ENCODE measurements around the gene APOBEC4. TPM values are rescaled to one million over a fixed set of nuclear protein-coding genes. Genes with fewer than 3 reads are reported as not detected.

APOBEC4 gene
- total RNA-seq, 1 donor from 2014 or later = not detected

DNA sequence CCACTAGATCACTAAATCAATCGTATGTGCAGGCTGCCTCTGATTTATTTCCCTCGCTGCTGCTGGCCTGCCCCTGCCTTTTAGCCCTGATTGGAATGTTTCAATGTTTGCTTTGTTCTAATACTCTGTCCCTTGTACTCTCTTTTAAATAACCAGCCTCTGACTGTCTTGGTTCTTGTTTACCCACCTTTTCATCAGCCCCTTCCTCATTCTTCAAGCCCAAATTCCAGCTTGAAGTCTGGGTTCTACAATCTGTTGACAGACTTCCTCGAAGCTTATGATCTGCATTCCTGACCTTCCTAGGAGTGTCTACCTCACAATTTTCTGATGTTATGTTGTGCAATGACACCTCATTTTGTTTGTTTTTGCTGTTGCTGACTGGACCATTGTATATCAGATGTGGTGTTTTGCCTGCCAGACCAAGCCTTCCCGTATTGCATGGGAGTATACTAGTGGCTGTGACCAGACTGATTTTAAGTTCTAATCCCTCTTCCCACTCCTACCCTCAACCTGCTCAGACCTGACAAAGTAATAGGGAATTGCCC, 46.6 kb upstream of the APOBEC4 start:
- no peak overlapping the region for H3K9ac ChIP-seq
- Mint-ChIP-seq H3K27ac (no peak overlapping the region), H3K36me3 (peaks cover 6% of the 10 kb centered on the region), H3K27me3 (ENCODE audit: insufficient read depth, low read depth) (peaks cover 2% of the 10 kb centered on the region), H3K9me3 (no peaks in the 10 kb centered on the region), H3K4me3 (no peak overlapping the region), H3K4me1 (no peaks in the 10 kb centered on the region)
- peaks cover 3% of the 10 kb centered on the region for H3K4me1 ChIP-seq
- H3K4me2 ChIP-seq = no peak overlapping the region
- H3K27me3 ChIP-seq = no peaks in the 10 kb centered on the region
- H4K20me1 ChIP-seq (ENCODE audit: low read depth) = no peaks in the 10 kb centered on the region
- TF ChIP-seq CTCF (IDR thresholded peaks at IDR 0.05) (no peak), EZH2phosphoT487 (IDR thresholded peaks at IDR 0.05) (no peak), EZH2 (IDR thresholded peaks at IDR 0.05) (no peak)
- H3F3A ChIP-seq (ENCODE audit: low read depth) = no peaks in the 10 kb centered on the region
- H3K27ac ChIP-seq = no peak overlapping the region
- DNase-seq (ENCODE audit: low spot score) = peak; percentile 13
- H3K79me2 ChIP-seq (ENCODE audit: low read depth) = no peaks in the 10 kb centered on the region
- no peak overlapping the region for H2AFZ ChIP-seq (replicated peaks)
- H3K9me3 ChIP-seq (ENCODE audit: low read depth) = no peaks in the 10 kb centered on the region
- no peaks in the 10 kb centered on the region for H3K36me3 ChIP-seq
- H3K4me3 ChIP-seq = no peak overlapping the region

DNA sequence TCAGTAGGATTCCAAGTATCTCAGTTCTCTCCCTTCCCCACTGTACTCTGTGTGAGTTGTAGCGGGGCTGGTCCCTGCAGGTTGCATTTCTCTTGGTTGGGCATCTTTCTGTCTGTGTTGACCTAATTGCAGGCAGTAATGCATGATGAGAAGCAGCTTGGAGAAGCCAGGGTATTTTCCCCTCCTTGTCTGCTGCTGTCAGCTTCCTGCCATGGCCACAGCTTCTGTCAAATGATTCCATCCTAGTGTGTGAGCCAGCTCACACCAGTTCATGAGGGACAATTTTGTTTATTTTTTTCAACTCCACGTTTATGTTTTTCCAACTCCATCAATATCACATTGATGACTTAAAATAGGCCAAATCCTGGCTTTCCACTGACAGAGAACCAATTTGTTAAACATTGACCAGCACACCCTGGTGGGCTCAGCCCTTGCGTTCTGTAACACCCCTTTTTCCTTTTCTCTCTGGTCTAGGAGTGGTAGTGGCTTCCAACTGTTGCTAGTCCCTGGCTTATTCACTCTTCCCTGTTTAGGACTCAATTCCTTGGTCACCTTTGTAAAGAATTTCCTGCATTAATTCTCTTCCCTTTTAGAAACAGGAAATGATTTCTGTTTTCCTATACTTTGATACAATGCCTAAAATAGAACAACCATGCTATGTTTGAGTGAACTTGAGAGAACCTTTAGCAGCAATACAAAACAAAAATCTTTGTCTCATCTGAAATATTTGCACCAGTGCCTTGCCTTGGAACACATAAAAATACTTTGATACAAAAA, 44.9 kb upstream of the APOBEC4 start:
- Mint-ChIP-seq H3K36me3 (peaks cover 6% of the 10 kb centered on the region), H3K27ac (no peak overlapping the region), H3K4me3 (no peak overlapping the region), H3K4me1 (peaks cover 5% of the 10 kb centered on the region), H3K27me3 (ENCODE audit: insufficient read depth, low read depth) (peaks cover 4% of the 10 kb centered on the region), H3K9me3 (no peaks in the 10 kb centered on the region)
- Histone ChIP-seq H3K9ac (no peak overlapping the region), H3K4me3 (no peak overlapping the region), H3K27me3 (no peaks in the 10 kb centered on the region), H3K79me2 (ENCODE audit: low read depth) (no peaks in the 10 kb centered on the region), H3K4me2 (no peak overlapping the region), H3K9me3 (ENCODE audit: low read depth) (no peaks in the 10 kb centered on the region), H3K4me1 (peaks cover 3% of the 10 kb centered on the region), H3K27ac (no peak overlapping the region), H3F3A (ENCODE audit: low read depth) (no peaks in the 10 kb centered on the region), H3K36me3 (no peaks in the 10 kb centered on the region), H2AFZ (replicated peaks) (no peak overlapping the region), H4K20me1 (ENCODE audit: low read depth) (no peaks in the 10 kb centered on the region)
- no peak for TF ChIP-seq EZH2 (IDR thresholded peaks at IDR 0.05)
- no peak for TF ChIP-seq CTCF (IDR thresholded peaks at IDR 0.05)
- TF ChIP-seq EZH2phosphoT487 (IDR thresholded peaks at IDR 0.05) = no peak
- no peak for DNase-seq (ENCODE audit: low spot score)

GRCh38 chr1:183696981-183697380, 43.9 kb upstream of the APOBEC4 start:
- Mint-ChIP-seq H3K27ac (no peak overlapping the region), H3K9me3 (no peaks in the 10 kb centered on the region), H3K4me1 (peaks cover 5% of the 10 kb centered on the region), H3K27me3 (ENCODE audit: insufficient read depth, low read depth) (peaks cover 6% of the 10 kb centered on the region), H3K36me3 (peaks cover 4% of the 10 kb centered on the region), H3K4me3 (no peak overlapping the region)
- Histone ChIP-seq H3F3A (ENCODE audit: low read depth) (no peaks in the 10 kb centered on the region), H3K4me1 (peaks cover 3% of the 10 kb centered on the region), H3K9ac (no peak overlapping the region), H3K27me3 (no peaks in the 10 kb centered on the region), H3K27ac (no peak overlapping the region), H3K9me3 (ENCODE audit: low read depth) (no peaks in the 10 kb centered on the region), H3K4me2 (no peak overlapping the region), H3K79me2 (ENCODE audit: low read depth) (no peaks in the 10 kb centered on the region), H4K20me1 (ENCODE audit: low read depth) (no peaks in the 10 kb centered on the region), H3K36me3 (no peaks in the 10 kb centered on the region), H2AFZ (replicated peaks) (no peak overlapping the region), H3K4me3 (no peak overlapping the region)
- TF ChIP-seq CTCF (IDR thresholded peaks at IDR 0.05) = no peak
- TF ChIP-seq EZH2 (IDR thresholded peaks at IDR 0.05) = no peak
- TF ChIP-seq EZH2phosphoT487 (IDR thresholded peaks at IDR 0.05) = no peak
- no peak for DNase-seq (ENCODE audit: low spot score)

All from neural progenitor cell (in vitro differentiated cells).